GM12878 (cell line): ENCODE data around the gene RAB10. TPM values are rescaled to one million over a fixed set of nuclear protein-coding genes. Genes with fewer than 3 reads are reported as not detected.

Experiments used
- CHD4 ChIP-seq: fragments of 200-600 bp; sonication (generic); IDR thresholded peaks from 2 replicates; pipeline ENCODE4 v1.6.1; 2016; ENCODE audit warnings: mild to moderate bottlenecking
- DPF2 ChIP-seq: fragments of 450-650 bp; IDR thresholded peaks from 2 replicates; pipeline ENCODE4 v1.6.1; 2017; ENCODE audit warnings: mild to moderate bottlenecking
- ESRRA ChIP-seq: IDR thresholded peaks from 2 replicates; pipeline ENCODE4 v1.6.1; 2012; ENCODE audit warnings: mild to moderate bottlenecking, low read length, improper control_type of control experiment
- IKZF1 ChIP-seq: fragments of 450-650 bp; conservative IDR thresholded peaks from 2 replicates; pipeline ENCODE4 v1.6.1; 2017; ENCODE audit warnings: antibody characterized with exemption, mild to moderate bottlenecking
- KAT2A ChIP-seq: conservative IDR thresholded peaks from 2 replicates; pipeline ENCODE4 v1.6.1; 2011; ENCODE audit warnings: low read depth, low read length; ENCODE audit not compliant: control insufficient read depth
- KLF5 ChIP-seq: fragments of 450-650 bp; IDR thresholded peaks from 2 replicates; pipeline ENCODE4 v1.6.1; 2014; ENCODE audit warnings: mild to moderate bottlenecking; ENCODE audit not compliant: partially characterized antibody
- LARP7 ChIP-seq: fragments of 450-650 bp; IDR thresholded peaks from 2 replicates; pipeline ENCODE4 v1.6.1; 2017; ENCODE audit warnings: mild to moderate bottlenecking
- MTA2 ChIP-seq: fragments of 450-650 bp; IDR thresholded peaks from 2 replicates; pipeline ENCODE4 v1.6.1; 2016; ENCODE audit warnings: low read depth, mild to moderate bottlenecking, moderate library complexity
- SUZ12 ChIP-seq: fragments of 200-600 bp; sonication (generic); IDR thresholded peaks from one replicate; pipeline ENCODE4 v1.6.1; 2018; ENCODE audit warnings: antibody characterized with exemption, mild to moderate bottlenecking; ENCODE audit not compliant: unreplicated experiment
- TBL1XR1 ChIP-seq: IDR thresholded peaks from 2 replicates; pipeline ENCODE4 v1.6.1; 2012; ENCODE audit warnings: low read depth, low read length, improper control_type of control experiment
- ZNF217 ChIP-seq: fragments of 450-650 bp; IDR thresholded peaks from 2 replicates; pipeline ENCODE4 v1.6.1; 2017; ENCODE audit warnings: antibody characterized with exemption, mild to moderate bottlenecking
- ZNF24 ChIP-seq: fragments of 450-650 bp; IDR thresholded peaks from 2 replicates; pipeline ENCODE4 v1.6.1; 2017; ENCODE audit warnings: antibody characterized with exemption, mild to moderate bottlenecking
- polyA plus RNA-seq, 11 experiments: library from polyadenylated mRNA; depleted of rRNA in 4 of 11; unstranded in 6 of 11; stranded (reverse) in 5 of 11; fragments of >200 nt; fragmentation: Nextera tagmentation in 4 of 11; fragmentation: Illumina TruSeq in 1 of 11; extraction: Ambion mirVana in 4 of 11; extraction: Trizol in 1 of 11; gene quantifications; 1 replicate in 1 of 11; 2 replicates in 10 of 11; pipeline versions ENCODE4 v1.2.1 to v1.2.3, GENCODE V29; 2011 to 2016; ENCODE audit warnings: inconsistent platforms in 2 of 11, missing spikeins in 2 of 11, low read depth in 1 of 11
- total RNA-seq, 4 experiments: library from RNA; depleted of rRNA in 3 of 4; stranded (reverse); fragments of >200 nt in 3 of 4; fragmentation: Illumina TruSeq in 1 of 4; extraction: Trizol in 1 of 4; gene quantifications; 2 replicates each; pipeline versions ENCODE4 v1.2.1 to v1.2.3, GENCODE V29; 2013 to 2021
- TF ChIP-seq, protein P1 (sequence below): IDR thresholded peaks from 2 replicates; pipeline ENCODE4 v1.6.1; 2011; ENCODE audit warnings: borderline replicate concordance, low read depth, mild to moderate bottlenecking, moderate library complexity, low read length; ENCODE audit not compliant: insufficient read depth, poor library complexity, severe bottlenecking
- TF ChIP-seq, protein P2 (sequence below): IDR thresholded peaks from 2 replicates; pipeline ENCODE4 v1.6.1; 2012; ENCODE audit warnings: low read depth, low read length, improper control_type of control experiment
- TF ChIP-seq, protein P3 (sequence below): IDR thresholded peaks from 2 replicates; pipeline ENCODE4 v1.6.1; 2012; ENCODE audit warnings: mild to moderate bottlenecking, low read depth, low read length
- TF ChIP-seq, protein P4 (sequence below): IDR thresholded peaks from 2 replicates; pipeline ENCODE4 v1.6.1; 2012; ENCODE audit warnings: low read depth, low read length, improper control_type of control experiment
- TF ChIP-seq, protein P5 (sequence below): fragments of 150-350 bp; IDR thresholded peaks from 2 replicates; pipeline ENCODE4 v1.6.1; 2016; ENCODE audit warnings: low read depth, low read length

RAB10 gene
- total and polyA plus RNA-seq, 10 of the 15 experiments (the other 5 are each of a cell fraction or from before 2014, with no cell fraction given) = 13.3 to 109 (median 82.0) TPM

DNA sequence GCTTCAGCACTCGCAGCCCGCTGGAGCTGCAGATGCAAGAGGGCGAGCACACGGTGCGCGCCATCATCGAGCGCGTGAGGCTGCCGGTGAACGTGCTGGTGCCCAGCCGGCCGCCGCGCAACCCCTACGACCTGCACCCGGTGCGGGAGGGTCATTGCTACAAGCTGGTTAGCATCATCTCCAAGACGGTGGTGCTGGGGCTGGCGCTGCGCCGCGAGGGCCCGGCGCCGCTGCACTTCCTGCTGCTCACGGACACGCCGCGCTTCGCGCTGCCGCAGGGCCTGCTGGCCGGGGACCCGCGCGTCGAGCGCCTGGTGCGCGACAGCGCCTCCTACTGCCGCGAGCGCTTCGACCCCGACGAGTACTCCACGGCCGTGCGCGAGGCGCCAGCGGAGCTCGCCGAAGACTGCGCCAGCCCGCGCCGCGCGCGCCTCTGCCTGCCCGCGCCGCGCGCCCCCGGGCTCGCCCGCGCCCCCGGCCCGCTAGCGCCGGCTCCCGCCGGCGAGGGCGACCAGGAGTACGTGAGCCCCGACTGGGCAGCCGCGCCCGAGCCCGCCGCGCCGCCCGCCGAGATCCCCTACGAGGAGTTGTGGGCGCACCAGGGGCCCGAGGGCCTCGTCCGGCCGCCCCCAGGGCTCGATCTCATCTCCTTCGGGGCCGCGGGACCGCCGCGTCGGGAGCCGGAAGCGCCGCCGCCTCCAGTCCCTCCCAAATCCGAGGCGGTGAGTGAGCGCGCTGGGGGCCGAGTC lies 150.8 kb downstream of the RAB10 start (continued):
- TF ChIP-seq, protein P1, sequence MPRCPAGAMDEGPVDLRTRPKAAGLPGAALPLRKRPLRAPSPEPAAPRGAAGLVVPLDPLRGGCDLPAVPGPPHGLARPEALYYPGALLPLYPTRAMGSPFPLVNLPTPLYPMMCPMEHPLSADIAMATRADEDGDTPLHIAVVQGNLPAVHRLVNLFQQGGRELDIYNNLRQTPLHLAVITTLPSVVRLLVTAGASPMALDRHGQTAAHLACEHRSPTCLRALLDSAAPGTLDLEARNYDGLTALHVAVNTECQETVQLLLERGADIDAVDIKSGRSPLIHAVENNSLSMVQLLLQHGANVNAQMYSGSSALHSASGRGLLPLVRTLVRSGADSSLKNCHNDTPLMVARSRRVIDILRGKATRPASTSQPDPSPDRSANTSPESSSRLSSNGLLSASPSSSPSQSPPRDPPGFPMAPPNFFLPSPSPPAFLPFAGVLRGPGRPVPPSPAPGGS = no peak
- TF ChIP-seq ZNF217 (no peak), IKZF1 (peak; percentile 70), TBL1XR1 (no peak), KAT2A (no peak), ESRRA (no peak), MTA2 (no peak), ZNF24 (no peak), DPF2 (no peak), KLF5 (no peak), SUZ12 (no peak), CHD4 (no peak), LARP7 (peak; percentile 60; the same call in 1 of the 2 replicates)
- TF ChIP-seq, protein P2, sequence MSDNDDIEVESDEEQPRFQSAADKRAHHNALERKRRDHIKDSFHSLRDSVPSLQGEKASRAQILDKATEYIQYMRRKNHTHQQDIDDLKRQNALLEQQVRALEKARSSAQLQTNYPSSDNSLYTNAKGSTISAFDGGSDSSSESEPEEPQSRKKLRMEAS = 0 out of 2 replicates have a peak, but pooled peaks have one; percentile 63
- TF ChIP-seq, protein P3, sequence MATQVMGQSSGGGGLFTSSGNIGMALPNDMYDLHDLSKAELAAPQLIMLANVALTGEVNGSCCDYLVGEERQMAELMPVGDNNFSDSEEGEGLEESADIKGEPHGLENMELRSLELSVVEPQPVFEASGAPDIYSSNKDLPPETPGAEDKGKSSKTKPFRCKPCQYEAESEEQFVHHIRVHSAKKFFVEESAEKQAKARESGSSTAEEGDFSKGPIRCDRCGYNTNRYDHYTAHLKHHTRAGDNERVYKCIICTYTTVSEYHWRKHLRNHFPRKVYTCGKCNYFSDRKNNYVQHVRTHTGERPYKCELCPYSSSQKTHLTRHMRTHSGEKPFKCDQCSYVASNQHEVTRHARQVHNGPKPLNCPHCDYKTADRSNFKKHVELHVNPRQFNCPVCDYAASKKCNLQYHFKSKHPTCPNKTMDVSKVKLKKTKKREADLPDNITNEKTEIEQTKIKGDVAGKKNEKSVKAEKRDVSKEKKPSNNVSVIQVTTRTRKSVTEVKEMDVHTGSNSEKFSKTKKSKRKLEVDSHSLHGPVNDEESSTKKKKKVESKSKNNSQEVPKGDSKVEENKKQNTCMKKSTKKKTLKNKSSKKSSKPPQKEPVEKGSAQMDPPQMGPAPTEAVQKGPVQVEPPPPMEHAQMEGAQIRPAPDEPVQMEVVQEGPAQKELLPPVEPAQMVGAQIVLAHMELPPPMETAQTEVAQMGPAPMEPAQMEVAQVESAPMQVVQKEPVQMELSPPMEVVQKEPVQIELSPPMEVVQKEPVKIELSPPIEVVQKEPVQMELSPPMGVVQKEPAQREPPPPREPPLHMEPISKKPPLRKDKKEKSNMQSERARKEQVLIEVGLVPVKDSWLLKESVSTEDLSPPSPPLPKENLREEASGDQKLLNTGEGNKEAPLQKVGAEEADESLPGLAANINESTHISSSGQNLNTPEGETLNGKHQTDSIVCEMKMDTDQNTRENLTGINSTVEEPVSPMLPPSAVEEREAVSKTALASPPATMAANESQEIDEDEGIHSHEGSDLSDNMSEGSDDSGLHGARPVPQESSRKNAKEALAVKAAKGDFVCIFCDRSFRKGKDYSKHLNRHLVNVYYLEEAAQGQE = no peak
- TF ChIP-seq, protein P4, sequence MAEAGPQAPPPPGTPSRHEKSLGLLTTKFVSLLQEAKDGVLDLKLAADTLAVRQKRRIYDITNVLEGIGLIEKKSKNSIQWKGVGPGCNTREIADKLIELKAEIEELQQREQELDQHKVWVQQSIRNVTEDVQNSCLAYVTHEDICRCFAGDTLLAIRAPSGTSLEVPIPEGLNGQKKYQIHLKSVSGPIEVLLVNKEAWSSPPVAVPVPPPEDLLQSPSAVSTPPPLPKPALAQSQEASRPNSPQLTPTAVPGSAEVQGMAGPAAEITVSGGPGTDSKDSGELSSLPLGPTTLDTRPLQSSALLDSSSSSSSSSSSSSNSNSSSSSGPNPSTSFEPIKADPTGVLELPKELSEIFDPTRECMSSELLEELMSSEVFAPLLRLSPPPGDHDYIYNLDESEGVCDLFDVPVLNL = no peak
- TF ChIP-seq, protein P5, sequence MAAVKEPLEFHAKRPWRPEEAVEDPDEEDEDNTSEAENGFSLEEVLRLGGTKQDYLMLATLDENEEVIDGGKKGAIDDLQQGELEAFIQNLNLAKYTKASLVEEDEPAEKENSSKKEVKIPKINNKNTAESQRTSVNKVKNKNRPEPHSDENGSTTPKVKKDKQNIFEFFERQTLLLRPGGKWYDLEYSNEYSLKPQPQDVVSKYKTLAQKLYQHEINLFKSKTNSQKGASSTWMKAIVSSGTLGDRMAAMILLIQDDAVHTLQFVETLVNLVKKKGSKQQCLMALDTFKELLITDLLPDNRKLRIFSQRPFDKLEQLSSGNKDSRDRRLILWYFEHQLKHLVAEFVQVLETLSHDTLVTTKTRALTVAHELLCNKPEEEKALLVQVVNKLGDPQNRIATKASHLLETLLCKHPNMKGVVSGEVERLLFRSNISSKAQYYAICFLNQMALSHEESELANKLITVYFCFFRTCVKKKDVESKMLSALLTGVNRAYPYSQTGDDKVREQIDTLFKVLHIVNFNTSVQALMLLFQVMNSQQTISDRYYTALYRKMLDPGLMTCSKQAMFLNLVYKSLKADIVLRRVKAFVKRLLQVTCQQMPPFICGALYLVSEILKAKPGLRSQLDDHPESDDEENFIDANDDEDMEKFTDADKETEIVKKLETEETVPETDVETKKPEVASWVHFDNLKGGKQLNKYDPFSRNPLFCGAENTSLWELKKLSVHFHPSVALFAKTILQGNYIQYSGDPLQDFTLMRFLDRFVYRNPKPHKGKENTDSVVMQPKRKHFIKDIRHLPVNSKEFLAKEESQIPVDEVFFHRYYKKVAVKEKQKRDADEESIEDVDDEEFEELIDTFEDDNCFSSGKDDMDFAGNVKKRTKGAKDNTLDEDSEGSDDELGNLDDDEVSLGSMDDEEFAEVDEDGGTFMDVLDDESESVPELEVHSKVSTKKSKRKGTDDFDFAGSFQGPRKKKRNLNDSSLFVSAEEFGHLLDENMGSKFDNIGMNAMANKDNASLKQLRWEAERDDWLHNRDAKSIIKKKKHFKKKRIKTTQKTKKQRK = no peak
